ENCODE data around the gene ZNF598. TPM values are rescaled to one million over a fixed set of nuclear protein-coding genes. Genes with fewer than 3 reads are reported as not detected.

Gene ZNF598
- total and polyA plus RNA-seq, 10 of the 15 experiments (the other 5 are each of a cell fraction or from before 2014, with no cell fraction given), result 0.08 to 74.0 (median 14.4) TPM

- Histone ChIP-seq H4K20me1 (ENCODE audit: control insufficient read depth, insufficient read depth) (no peaks in the 10 kb centered on the region), H3K4me1 (ENCODE audit: control insufficient read depth, insufficient read depth, low read length) (peaks cover 28% of the 10 kb centered on the region), H3K9ac (ENCODE audit: control insufficient read depth, insufficient read depth, low read length) (peak within 1 kb of the TSS; percentile 80), H3K4me3 (peak within 1 kb of the TSS; percentile 87), H3K9me3 (replicated peaks; ENCODE audit: control insufficient read depth, insufficient read depth, low read length) (no peaks in the 10 kb centered on the region), H2AFZ (ENCODE audit: control insufficient read depth, low read depth, low read length) (peak within 1 kb of the TSS; percentile 81), H3K27ac (ENCODE audit: control insufficient read depth, insufficient read depth) (no peak within 1 kb of the TSS), H3K36me3 (ENCODE audit: control insufficient read depth in 2 of 2, insufficient read depth in 2 of 2, low read length in 1 of 2) (peaks cover 5 to 7% of the 10 kb centered on the region in 2 experiments; a peak in 3 of 4 replicates), H3K27me3 (replicated peaks in 1 of 2; ENCODE audit: control insufficient read depth in 2 of 2, insufficient read depth in 2 of 2, low read length in 1 of 2) (0 out of 4 replicates have a peak, but pooled peaks cover 0 to 5% of the 10 kb centered on the region in 2 experiments), H3K4me2 (ENCODE audit: control insufficient read depth, insufficient read depth) (peak within 1 kb of the TSS; percentile 95), H3K79me2 (ENCODE audit: control insufficient read depth, insufficient read depth, low read length) (no peaks in the 10 kb centered on the region; the same call in none of the 2 replicates)
- peak; percentile 91 for ATAC-seq
- FAIRE-seq, result peak; percentile 38
- peak; percentile 43 for DNase-seq (ENCODE audit: low read depth, low spot score)
- under 1% methylated on average over 69 of the region's 109 CpGs for WGBS (ENCODE audit: insufficient coverage, insufficient replicate concordance, low lambda C conversion rate, missing lambda C conversion rate)
- in situ Hi-C loops (cut with MboI) (no loop called here), intact Hi-C loops (cut with micrococcal nuclease; ENCODE audit: unreplicated experiment) (no loop called here)
- RAD21 ChIA-PET (ENCODE audit: unreplicated experiment), result interaction anchor here (0.9 to 2.1 kb wide), 3 partner anchors 12 to 157 kb away, joined by 3 to 6 read pairs (median 3); partner anchors contain the start of gene TBL3
- POLR2A ChIA-PET, result interaction anchor here (4.7 kb wide), 1 partner anchor 12 kb away, joined by 21 read pairs; the partner anchor contains the start of gene TBL3
- BruUV-seq (replicated peaks), result no TSS peak
- SMC1A ChIA-PET (ENCODE audit: uncharacterized antibody, unreplicated experiment), result no interaction called here
- CTCF ChIA-PET, result no interaction called here
- no peak for TF ChIP-seq EZH2 (IDR thresholded peaks at IDR 0.05; ENCODE audit: borderline replicate concordance, control insufficient read depth, low read depth, low read length)
- no peak for TF ChIP-seq CREM (IDR thresholded peaks at IDR 0.05; ENCODE audit: low read depth)
- TF ChIP-seq BACH1 (IDR thresholded peaks at IDR 0.05; ENCODE audit: borderline replicate concordance), result peak; percentile 81
- peak; percentile 92 for TF ChIP-seq NR2C1 (IDR thresholded peaks at IDR 0.05)
- TF ChIP-seq TAF1 (IDR thresholded peaks at IDR 0.05; ENCODE audit: borderline replicate concordance, low read depth, low read length), result peak; percentile 83; the same call in 1 of the 2 replicates
- no peak for TF ChIP-seq HDAC2 (IDR thresholded peaks at IDR 0.05)
- no peak for TF ChIP-seq MTA3 (IDR thresholded peaks at IDR 0.05; ENCODE audit: borderline replicate concordance, low read length)
- TF ChIP-seq SP1 (IDR thresholded peaks at IDR 0.05; ENCODE audit: low read depth, low read length), result no peak
- no peak for TF ChIP-seq SREBF1 (IDR thresholded peaks at IDR 0.05; ENCODE audit: low read length)
- TF ChIP-seq PAX5 (IDR thresholded peaks at IDR 0.05; ENCODE audit: borderline replicate concordance, low read depth, low read length), result no peak
- TF ChIP-seq SPI1 (IDR thresholded peaks at IDR 0.05; ENCODE audit: borderline replicate concordance, insufficient read depth, low read depth, low read length), result no peak
- TF ChIP-seq FOXM1 (IDR thresholded peaks at IDR 0.05; ENCODE audit: low read depth, low read length), result no peak
- no peak for TF ChIP-seq STAT1 (conservative IDR thresholded peaks at IDR 0.05)
- TF ChIP-seq DPF2 (IDR thresholded peaks at IDR 0.05), result peak; percentile 74; the same call in 1 of the 2 replicates
- TF ChIP-seq BCL3 (IDR thresholded peaks at IDR 0.05; ENCODE audit: borderline replicate concordance, insufficient read depth, low read depth, low read length, poor library complexity, severe bottlenecking), result peak; percentile 50
- TF ChIP-seq PKNOX1 (IDR thresholded peaks at IDR 0.05), result no peak
- 0 out of 2 replicates have a peak, but pooled peaks have one; percentile 42 for TF ChIP-seq CHD1 (IDR thresholded peaks at IDR 0.05; ENCODE audit: low read depth, low read length)
- TF ChIP-seq POLR2AphosphoS5 (IDR thresholded peaks at IDR 0.05; ENCODE audit: low read length), result no peak
- no peak for TF ChIP-seq MYB (IDR thresholded peaks at IDR 0.05; ENCODE audit: borderline replicate concordance, low read depth, low read length)
- no peak for TF ChIP-seq RFX5 (IDR thresholded peaks at IDR 0.05; ENCODE audit: low read depth, low read length)
- TF ChIP-seq POU2F2 (IDR thresholded peaks at IDR 0.05; ENCODE audit: borderline replicate concordance, low read depth, low read length), result peak; percentile 85
- TF ChIP-seq KAT2A (conservative IDR thresholded peaks at IDR 0.05; ENCODE audit: control insufficient read depth, low read depth, low read length), result no peak
- no peak for TF ChIP-seq ATF7 (IDR thresholded peaks at IDR 0.05; ENCODE audit: low read depth)
- no peak for TF ChIP-seq SREBF2 (IDR thresholded peaks at IDR 0.05; ENCODE audit: low read length)
- no peak for TF ChIP-seq TCF3 (IDR thresholded peaks at IDR 0.05; ENCODE audit: borderline replicate concordance, insufficient read depth, low read depth, low read length)
Measured at GRCh38 chr16:1983544-1984346, 25.9 kb downstream of the ZNF598 start, which contains the start of gene GFER. TSS of gene GFER (plus strand) at chr16:1984193. CDS start at chr16:1984219, 26 bp downstream.
